GM18519 (cell line): ENCODE data around the gene DRC3.
A peak's percentile ranks its signal among the peaks of the same experiment; 100 is the strongest.

Experiments
- ATAC-seq: cut with Tn5 transposase; IDR thresholded peaks from one replicate; pipeline ENCODE4 v1.9.1; 2021; ENCODE audit warnings: mild to moderate bottlenecking, moderate library complexity; ENCODE audit not compliant: unreplicated experiment, low FRiP score

The DRC3 gene

DNA sequence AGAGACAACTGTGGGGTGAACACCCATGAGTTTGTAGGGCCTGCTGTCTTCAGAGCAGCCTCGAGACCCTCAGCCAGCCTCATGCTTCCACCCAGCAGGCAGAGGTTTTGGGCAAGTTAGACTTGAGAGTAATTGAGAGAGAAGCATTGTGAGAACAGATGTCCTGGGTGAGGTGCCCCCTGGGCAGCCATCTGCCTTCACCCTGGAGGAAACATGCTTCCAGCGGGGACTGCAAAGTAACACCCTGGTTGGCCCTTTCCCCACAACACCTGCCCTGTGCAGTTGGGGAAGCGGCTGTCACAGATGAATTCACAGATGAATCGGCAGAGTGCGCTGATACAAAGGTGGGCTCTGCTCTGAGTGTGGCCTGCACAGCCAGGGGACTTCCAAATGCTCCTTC, 42.9 kb downstream of the DRC3 start:
- no peak for ATAC-seq

DNA sequence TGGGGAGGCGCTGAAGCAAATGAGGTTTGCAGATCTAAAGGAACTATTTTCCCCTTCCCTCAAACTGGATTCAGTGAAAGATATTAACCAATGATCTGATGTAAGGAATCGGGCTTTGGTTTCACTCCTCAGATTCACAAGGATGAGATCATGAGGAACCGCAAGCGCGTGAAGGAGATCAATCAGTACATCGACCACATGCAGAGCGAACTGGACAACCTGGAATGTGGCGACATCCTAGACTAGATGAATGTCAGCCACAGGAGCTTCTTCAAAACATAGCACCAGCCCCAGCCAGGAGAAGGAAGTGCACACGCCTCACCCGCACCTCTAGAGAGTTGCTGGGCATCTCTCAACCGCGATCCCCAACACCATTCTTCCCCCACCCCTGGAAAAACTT, 43.8 kb downstream of the DRC3 start:
- no peak for ATAC-seq

DNA sequence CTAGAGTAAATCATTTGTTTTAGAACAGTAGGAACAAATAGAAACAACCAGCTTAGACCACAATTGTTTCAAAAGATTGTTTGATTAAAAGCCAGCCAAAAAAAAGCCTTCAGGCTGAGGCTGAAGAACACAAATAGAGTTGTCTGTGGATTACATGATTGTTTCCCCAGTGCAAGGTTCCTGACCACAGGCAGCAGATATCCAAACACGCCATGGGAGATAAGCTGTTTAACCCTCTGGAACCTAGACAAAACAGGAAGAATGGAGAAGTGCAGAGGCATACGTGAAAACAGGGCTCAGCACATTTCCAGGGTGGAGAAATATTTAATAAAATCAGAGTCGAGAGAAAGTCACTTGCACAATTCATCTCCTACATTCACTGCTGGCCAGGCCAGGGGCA, 45.3 kb downstream of the DRC3 start:
- no peak for ATAC-seq

DNA sequence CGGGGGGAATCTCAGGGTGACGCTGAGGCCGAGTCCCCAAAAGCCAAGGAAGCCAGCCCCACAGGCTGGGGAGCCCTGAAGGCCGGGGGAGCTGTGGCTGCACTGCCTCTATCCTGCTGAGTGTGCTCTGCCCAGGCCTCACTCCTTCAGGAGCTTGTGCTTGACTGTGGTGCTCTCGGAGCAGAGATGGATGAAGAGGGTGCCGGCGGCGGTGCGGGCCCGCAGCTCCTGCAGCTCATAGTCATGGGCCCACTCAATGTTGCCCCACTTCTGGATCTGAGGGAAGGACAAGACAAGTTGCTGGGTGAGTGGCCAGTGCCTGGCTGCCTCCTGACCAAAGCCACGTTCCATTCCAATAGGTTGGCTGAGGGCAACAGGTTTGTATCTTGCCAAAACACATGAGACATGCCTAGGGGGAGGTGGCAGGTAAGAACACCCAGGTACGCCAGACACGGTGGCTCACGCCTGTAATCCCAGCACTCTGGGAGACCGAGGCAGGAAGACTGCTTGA, 45.8 kb downstream of the DRC3 start:
- ATAC-seq: no peak

DNA sequence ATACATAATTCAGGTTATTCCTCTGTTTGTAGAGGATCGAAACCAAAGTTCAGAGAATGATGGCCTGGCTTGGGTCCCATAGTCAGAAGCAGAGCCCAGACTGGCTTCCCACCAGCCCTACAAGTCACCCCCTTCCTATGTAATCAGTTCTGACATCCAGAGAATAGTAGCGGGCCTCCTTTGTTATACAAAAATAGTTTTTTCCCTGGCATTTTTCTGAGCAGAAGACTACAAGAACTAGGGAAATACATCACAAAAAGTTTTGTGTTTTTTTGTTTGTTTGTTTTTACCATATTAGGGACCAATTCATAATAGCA, 47.1 kb downstream of the DRC3 start:
- ATAC-seq: no peak

DNA sequence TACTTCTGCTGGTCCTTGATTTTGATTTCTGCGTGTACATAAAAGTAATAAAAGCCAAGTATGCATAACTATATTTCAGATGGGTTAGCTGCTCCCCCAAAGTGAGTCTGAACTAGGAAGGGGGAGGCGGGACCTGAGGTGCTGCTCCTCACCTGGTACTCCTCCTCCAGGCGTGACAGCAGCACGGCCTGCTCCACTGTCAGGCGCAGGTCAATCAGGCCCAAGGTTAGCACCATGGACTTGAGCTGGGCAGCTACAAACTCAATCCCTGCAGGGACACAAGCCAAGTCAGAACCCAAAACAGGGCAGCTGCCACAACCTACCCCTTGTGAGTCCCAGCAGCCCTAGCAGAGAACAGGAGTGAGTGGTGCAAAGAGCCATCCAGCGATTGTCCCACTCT, 48.3 kb downstream of the DRC3 start:
- ATAC-seq: no peak

DNA sequence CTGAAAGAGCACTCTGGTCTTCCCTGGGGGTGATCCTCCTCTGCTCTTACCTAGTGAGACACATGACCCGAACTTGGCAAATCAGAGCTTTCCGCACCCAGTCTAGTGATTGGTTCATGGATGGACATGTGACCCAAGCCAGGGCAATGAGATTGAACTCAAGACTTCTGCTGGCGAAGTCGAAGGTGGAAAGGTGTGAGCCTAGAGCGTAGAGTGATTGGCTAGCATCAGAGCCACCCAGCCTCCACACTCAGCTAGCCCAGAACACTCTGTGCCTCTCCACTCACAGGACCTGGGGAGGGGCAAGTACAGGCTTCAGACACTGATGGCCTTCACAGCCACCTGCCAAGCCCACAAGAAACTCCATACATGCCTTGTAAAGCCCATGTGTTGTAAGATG, 48.7 kb downstream of the DRC3 start:
- no peak for ATAC-seq

DNA sequence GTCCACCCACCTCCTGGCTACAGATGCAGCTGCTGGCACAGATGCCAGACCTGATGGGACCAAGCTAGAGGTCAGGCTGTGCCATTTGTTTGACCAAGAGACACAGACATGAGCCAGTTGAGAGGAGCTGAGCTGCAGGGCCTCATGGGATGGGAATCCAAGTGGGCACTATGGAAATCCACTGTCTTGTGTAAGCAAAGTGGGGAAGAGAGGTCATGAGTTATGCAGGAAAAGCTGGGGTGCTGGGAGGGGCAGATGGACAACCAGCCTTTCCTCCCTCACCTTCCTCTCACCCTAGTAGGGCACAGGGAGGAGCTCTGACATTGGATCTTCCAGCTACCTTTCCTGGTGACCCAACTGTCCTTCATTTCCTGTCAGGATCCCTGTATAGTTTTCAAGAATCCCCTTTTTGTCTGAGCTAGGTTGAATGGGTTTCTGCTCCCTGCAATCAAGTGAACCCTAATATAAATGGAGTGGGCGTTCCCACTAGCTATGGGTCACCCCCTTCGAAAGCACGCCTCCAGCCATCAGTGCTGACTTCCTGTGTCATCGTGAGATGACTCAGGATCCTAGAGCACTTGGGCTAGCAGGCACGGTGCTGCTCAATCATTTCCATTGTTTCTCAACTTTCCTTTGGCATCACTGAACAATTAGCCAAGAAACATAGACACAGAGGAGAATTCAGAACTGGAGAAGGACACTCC, 52.7 kb downstream of the DRC3 start:
- ATAC-seq: no peak

DNA sequence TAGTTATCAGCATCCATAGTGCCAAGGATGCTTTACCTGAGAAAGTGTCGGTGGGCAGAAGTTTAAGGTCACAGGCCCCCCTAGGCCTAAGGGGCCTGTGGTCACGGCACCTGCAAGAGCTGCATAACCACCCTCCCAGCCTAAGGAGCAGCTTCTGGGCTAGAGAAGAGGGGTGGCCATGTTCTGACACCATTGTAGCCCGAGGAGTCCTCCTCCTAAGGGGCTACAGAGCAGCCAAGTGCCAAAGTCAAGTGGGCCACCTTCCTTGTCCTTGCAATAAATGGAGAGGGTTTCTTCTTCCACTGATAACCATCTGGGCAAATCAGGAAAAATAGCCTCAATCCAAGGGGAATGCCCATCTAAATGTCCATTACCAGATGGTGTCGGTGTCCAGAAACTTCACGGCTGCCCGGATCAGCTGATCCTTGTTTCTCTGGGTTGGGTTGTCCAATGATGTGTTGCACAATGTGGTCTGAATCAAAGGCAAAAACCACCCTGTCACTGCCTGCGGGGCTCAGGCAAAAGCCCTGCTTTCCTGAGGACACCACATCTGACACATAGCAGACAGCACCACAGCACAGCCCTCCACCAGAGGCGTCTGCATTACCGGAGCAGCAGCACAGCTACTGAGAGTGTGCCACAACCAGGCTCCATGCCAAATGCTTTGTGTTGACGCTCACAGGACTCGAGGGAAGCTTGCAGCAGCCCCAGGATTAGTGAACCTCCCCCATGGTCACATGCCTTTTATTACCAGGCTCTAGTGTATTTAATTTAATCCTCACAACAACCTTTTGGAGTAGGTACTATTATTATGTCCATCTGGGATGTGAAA, 53.5 kb downstream of the DRC3 start:
- no peak for ATAC-seq

DNA sequence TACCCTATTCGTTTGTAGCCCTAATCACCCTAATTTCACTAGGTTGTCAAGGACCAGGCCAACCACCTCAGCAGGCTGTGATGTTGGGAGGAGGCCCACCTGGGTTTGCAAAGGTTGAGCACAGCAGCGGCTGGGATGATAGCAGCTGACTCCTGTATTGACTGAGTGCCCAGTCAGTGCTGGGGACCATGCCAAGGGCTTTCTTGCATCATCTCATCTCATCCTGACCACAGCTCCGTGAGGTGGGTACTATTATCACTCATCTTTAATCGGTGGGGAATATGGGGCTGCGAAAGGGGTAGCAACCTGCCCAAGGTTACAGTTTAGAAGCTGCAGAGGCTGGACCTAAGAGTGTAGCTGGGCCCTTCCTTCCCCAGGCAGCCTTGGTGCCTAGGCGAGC, 54.6 kb downstream of the DRC3 start:
- ATAC-seq: no peak

DNA sequence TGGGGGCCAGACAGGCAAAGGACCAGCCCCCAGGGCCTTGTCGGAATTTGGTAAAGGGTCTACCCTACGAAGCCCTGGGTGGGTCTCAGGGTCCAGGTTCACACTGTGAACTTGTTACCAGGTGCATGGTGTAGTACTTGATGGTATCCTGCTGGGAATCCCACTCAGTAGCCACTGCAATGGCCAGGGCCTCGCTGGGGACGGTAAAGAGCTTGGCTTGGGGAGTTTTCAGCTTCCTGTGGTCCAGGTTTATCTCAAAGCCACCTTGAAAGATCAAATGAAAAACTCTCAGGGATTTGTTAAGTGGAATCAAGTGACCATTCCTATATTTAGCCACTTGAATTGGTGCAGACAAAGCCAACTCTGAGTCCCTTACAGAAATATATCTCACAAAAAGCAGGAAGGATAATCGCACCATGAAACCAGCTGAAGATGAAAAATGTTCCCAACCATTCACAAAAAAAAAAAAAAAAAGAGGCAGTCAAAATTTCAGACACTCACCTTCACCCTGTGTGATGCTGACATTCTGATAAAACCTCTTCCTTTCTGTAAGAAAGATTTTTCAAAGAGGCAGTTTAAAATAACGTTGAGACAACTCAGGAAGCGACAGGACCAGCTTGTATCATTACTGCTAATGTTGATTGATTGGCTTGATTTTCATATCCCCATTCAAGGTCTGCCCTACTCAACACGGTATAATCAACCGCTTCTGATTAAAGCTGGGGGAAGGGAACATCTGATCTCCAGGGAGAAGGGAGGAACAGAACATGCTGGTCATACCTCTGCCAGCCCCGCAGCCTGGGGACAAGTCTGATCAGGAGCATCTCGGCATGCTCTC, 55.7 kb downstream of the DRC3 start:
- no peak for ATAC-seq

DNA sequence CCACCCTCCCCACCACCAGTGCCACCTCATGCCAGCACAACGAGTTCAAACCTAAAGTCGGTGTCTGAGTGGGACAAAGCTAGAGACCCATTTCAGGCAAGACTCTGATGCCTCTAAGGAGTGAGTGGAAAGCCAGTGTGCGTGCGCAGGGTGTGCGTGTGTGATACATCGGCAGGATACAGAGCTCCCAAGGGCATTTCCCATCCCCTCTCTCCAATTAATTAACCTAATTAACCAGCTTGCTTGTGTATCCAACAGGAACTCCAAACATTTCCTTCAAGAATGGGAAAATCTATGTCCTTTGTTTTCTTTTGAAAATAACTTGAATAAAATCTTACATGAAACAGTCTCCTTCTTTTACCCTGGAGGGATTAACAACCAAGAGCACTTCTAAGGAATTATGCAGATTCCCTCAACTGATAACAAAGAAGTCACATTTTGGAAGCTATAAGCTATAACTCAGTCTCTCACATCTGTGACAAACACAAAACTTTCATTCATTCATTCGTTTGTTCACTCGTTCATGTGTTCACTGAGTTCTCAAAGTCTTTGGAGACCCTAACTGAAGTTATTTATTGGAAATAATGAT, 56.4 kb downstream of the DRC3 start:
- ATAC-seq: no peak

DNA sequence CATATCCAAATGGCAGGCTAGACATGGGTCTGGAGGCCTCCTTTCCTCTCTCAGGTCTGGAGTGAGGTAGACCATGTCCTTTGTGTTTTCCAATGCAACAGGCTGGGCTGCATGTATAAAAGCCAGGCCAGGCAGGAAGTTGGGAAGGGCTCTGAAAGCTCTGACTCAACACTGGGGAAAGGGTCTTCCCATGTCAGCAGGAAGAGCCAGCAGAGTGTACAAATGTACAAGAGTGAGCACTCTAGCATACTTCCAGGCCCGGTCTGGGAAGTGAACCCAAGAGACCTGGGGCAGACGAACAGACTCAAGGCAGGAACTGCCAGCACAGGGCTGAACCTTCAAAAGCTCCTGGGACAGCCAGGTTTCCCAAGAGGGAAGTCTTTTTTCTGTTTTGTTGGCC, 59.3 kb downstream of the DRC3 start:
- no peak for ATAC-seq

DNA sequence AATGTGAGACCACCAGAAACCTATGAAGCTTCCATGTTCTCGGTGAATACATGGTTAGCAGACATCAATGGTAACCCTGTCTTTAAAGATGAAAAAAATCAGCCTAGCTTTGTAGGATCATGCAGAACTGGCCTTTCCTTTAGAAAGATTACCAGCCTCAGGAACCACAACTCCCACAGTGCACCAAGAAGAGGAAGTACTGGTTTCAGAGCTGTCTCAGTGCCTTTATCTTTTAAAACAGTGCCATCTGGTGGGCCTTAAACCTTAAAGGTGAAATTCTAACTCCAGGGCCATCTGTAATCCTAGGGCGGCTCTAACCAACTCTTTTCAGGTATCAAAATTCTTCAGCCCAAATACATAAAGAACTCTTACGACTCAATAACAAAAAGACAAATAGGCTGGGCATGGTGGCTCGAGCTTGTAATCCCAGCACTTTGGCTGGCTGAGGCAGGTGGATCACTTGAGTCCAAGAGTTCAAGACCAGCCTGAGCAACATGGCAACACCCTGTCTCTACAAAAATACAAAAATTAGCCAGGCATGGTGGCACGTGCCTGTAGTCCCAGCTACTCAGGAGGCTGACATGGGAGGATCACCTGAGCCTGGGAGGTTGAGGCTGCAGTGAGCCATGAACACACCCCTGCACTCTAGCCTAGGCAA, 60.9 kb downstream of the DRC3 start:
- no peak for ATAC-seq

DNA sequence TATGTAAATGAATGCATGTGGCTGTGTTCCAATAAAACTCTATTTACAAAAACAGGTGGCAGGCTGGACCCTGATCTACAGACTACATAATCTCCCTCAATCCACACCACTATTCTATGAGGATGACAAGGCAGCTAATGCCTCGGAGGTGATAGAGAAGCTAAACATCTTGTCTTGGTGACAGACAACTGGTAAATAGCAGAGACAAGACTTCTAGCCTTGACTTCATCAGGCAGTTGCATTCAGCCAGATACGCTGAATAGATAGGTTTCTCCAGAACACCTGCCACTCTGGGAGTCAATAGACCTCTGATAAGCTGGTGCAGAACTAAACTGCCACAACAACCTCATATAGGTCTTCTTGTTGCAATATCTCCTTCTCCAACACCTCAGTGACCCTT, 63.0 kb downstream of the DRC3 start:
- no peak for ATAC-seq

DNA sequence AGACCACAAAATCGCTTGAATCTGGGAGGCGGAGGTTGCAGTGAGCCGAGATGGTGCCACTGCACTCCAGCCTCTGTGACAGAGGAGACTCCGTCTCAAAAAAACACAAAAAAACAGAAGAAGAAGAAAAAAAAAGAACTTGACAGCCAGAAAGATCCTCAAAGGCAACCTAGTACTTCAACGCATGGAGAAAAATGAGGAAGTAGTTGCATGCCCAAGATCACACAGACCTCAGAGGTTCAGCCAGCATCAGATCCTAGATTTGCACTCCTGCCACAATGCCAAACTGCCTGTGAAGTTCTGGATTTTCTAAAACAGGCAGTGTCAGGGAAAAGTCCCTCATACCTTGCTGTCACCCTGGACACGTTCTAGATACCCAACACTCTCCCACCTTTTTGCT, 64.8 kb downstream of the DRC3 start:
- no peak for ATAC-seq

DNA sequence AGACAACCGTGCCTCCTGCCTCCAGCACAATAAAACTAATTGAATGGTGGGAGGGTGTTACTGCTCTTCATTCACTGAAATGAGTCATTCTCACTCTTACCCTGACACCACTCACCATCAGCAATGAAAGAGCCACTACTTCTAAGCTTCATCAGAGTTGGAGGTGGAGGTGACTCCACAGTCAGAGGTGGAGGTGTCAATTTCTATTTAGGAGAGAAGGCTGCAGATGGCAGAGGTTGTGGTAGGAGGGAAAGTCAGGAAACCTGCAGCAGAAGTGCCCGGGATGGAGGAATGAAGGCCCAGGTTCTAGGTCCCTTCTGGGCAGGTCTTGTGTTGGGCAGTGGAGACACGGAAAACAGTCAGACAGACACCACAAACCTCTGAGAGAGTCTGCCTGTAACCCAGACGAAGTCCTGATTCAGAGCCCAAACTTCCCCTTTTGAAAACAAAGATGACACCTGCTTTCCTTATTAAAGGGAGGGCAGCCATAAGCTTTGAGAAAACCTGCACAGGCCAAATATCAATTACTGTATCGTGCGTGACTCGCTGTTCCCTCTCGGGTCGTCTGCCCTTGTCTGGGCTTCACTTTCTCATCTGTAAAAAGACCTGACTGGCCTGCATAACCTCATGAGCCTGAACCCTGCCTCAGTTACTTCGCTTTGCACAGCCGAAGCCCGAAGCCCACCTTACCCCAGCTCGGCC, 65.6 kb downstream of the DRC3 start:
- ATAC-seq: no peak

DNA sequence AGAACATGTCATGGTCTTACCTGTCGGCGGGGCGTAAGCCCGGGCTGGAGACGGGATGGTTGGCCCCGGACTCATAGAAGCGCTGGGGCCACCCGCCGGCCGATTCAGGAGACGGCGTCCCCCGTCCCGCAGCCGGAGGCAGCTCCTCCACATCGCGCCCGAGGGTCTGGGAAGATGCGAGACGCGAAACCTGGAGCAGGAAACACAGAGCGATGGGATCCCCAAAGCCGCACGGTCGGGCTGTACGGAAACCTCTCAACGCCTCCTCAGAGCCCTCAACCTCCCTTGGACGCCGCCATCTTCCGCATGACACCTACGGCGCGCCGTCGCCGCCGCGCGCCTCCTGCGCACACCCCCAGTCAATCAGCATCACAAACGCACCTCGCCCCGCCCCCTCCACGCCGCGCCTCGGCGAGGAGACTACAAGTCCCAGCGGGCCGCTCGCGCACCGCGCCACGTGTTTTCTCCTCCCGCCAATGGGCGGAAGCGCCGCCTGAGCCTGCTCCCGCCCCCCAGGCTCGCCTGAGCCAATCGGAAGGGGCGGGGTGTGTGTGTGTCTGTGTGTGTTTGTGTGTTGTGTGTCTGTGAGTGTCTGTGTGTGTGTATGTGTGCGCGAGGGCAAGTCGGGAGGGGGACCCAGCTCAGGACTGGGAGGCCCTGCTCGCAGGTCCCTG, 66.3 kb downstream of the DRC3 start, which contains the start of the genes ATPAF2 and GID4:
Gene ATPAF2 (minus strand): TSS at position 308 of the 674 bp plus-strand sequence. CDS start 155 bp downstream, at position 153.
Gene GID4 (plus strand): TSS at position 548 of the 674 bp plus-strand sequence. CDS start 57 bp downstream, at position 605.
- ATAC-seq: peak; percentile 81
